ENCODE data around the gene LVRN. TPM values are rescaled to one million over a fixed set of nuclear protein-coding genes. Genes with fewer than 3 reads are reported as not detected.

Gene LVRN
- total RNA-seq, 2 experiments from 2014 or later = not detected

- H3K4me1 Mint-ChIP-seq = no peaks in the 10 kb centered on the region
- H3K4me3 Mint-ChIP-seq = no peak overlapping the region
- peaks cover 2% of the 10 kb centered on the region for H3K27me3 Mint-ChIP-seq
- H3K36me3 Mint-ChIP-seq = no peaks in the 10 kb centered on the region
- H3K27ac Mint-ChIP-seq = no peak overlapping the region
- H3K9me3 Mint-ChIP-seq = peaks cover 4% of the 10 kb centered on the region
- DNase-seq (no peak), ATAC-seq (ENCODE audit: low read depth) (no peak)
- POLR2A ChIA-PET = no interaction called here
Observed at GRCh38 chr5:115941051-115941675, 21.1 kb upstream of the LVRN start.

GRCh38 chr5:115944501-115944900 lies 17.8 kb upstream of the LVRN start:
- Mint-ChIP-seq H3K4me3 (no peak overlapping the region), H3K27ac (no peak overlapping the region), H3K27me3 (no peaks in the 10 kb centered on the region), H3K36me3 (no peaks in the 10 kb centered on the region), H3K9me3 (peaks cover 4% of the 10 kb centered on the region), H3K4me1 (no peaks in the 10 kb centered on the region)
- POLR2A ChIA-PET = no interaction called here
- no peak for DNase-seq
- no peak for ATAC-seq (ENCODE audit: low read depth)

- H3K9me3 Mint-ChIP-seq = peaks cover 4% of the 10 kb centered on the region
- no peak overlapping the region for H3K4me3 Mint-ChIP-seq
- peaks cover 2% of the 10 kb centered on the region for H3K27me3 Mint-ChIP-seq
- no peaks in the 10 kb centered on the region for H3K36me3 Mint-ChIP-seq
- ATAC-seq (ENCODE audit: low read depth) (no peak), DNase-seq (no peak)
- POLR2A ChIA-PET = no interaction called here
- no peaks in the 10 kb centered on the region for H3K4me1 Mint-ChIP-seq
- H3K27ac Mint-ChIP-seq = no peak overlapping the region
Observed at GRCh38 chr5:115946655-115947054, 15.6 kb upstream of the LVRN start.

GRCh38 chr5:115947260-115947659 lies 15.0 kb upstream of the LVRN start:
- no peaks in the 10 kb centered on the region for H3K4me1 Mint-ChIP-seq
- H3K36me3 Mint-ChIP-seq = no peaks in the 10 kb centered on the region
- POLR2A ChIA-PET = no interaction called here
- peaks cover 6% of the 10 kb centered on the region for H3K27me3 Mint-ChIP-seq
- H3K9me3 Mint-ChIP-seq = peaks cover 3% of the 10 kb centered on the region
- H3K27ac Mint-ChIP-seq = no peak overlapping the region
- no peak for ATAC-seq (ENCODE audit: low read depth)
- no peak for DNase-seq
- H3K4me3 Mint-ChIP-seq = no peak overlapping the region

- no peak for DNase-seq
- Mint-ChIP-seq H3K36me3 (no peaks in the 10 kb centered on the region), H3K4me1 (no peaks in the 10 kb centered on the region), H3K4me3 (no peak overlapping the region), H3K9me3 (peaks cover 2% of the 10 kb centered on the region), H3K27ac (no peak overlapping the region), H3K27me3 (peaks cover 6% of the 10 kb centered on the region)
- no peak for ATAC-seq (ENCODE audit: low read depth)
- POLR2A ChIA-PET = no interaction called here
Observed at GRCh38 chr5:115948091-115948534, 14.2 kb upstream of the LVRN start.

GRCh38 chr5:115949096-115949495 lies 13.2 kb upstream of the LVRN start:
- Mint-ChIP-seq H3K4me1 (no peaks in the 10 kb centered on the region), H3K9me3 (no peaks in the 10 kb centered on the region), H3K4me3 (no peak overlapping the region), H3K27ac (no peak overlapping the region), H3K27me3 (peaks cover 11% of the 10 kb centered on the region), H3K36me3 (no peaks in the 10 kb centered on the region)
- DNase-seq = no peak
- no peak for ATAC-seq (ENCODE audit: low read depth)
- POLR2A ChIA-PET = no interaction called here

GRCh38 chr5:115952588-115952987 lies 9.7 kb upstream of the LVRN start:
- POLR2A ChIA-PET = no interaction called here

GRCh38 chr5:115954144-115954543 lies 8.1 kb upstream of the LVRN start:
- ATAC-seq (ENCODE audit: low read depth) = no peak
- H3K27ac Mint-ChIP-seq = no peak overlapping the region
- H3K36me3 Mint-ChIP-seq = no peaks in the 10 kb centered on the region
- DNase-seq = no peak
- POLR2A ChIA-PET = no interaction called here
- H3K27me3 Mint-ChIP-seq = peaks cover 11% of the 10 kb centered on the region
- no peaks in the 10 kb centered on the region for H3K4me1 Mint-ChIP-seq
- H3K4me3 Mint-ChIP-seq = no peak overlapping the region
- no peaks in the 10 kb centered on the region for H3K9me3 Mint-ChIP-seq

More at GRCh38 chr5:115952588-115952987, 9.7 kb upstream of the LVRN start:
- Mint-ChIP-seq H3K9me3 (no peaks in the 10 kb centered on the region), H3K36me3 (no peaks in the 10 kb centered on the region), H3K4me3 (no peak overlapping the region), H3K27me3 (peaks cover 11% of the 10 kb centered on the region), H3K27ac (no peak overlapping the region), H3K4me1 (no peaks in the 10 kb centered on the region)
- DNase-seq (no peak), ATAC-seq (ENCODE audit: low read depth) (no peak)

- H3K4me1 Mint-ChIP-seq = peaks cover 5% of the 10 kb centered on the region
- POLR2A ChIA-PET = no interaction called here
- H3K36me3 Mint-ChIP-seq = no peaks in the 10 kb centered on the region
- peaks cover 29% of the 10 kb centered on the region for H3K27me3 Mint-ChIP-seq
- H3K9me3 Mint-ChIP-seq = no peaks in the 10 kb centered on the region
- DNase-seq (no peak), ATAC-seq (ENCODE audit: low read depth) (no peak)
- no peak overlapping the region for H3K4me3 Mint-ChIP-seq
- no peak overlapping the region for H3K27ac Mint-ChIP-seq
Observed at GRCh38 chr5:115956957-115957356, 5.3 kb upstream of the LVRN start.

GRCh38 chr5:115961381-115962238 lies 665 bp upstream of the LVRN start:
- no peaks in the 10 kb centered on the region for H3K9me3 Mint-ChIP-seq
- POLR2A ChIA-PET = no interaction called here
- peaks cover 7% of the 10 kb centered on the region for H3K4me1 Mint-ChIP-seq
- peaks cover 63% of the 10 kb centered on the region for H3K27me3 Mint-ChIP-seq
- peak overlapping the region; percentile 20 for H3K4me3 Mint-ChIP-seq
- ATAC-seq (ENCODE audit: low read depth) (no peak), DNase-seq (no peak)
- no peaks in the 10 kb centered on the region for H3K36me3 Mint-ChIP-seq
- H3K27ac Mint-ChIP-seq = no peak overlapping the region

GRCh38 chr5:115962565-115963402 lies 509 bp downstream of the LVRN start:
- H3K4me1 Mint-ChIP-seq = peaks cover 7% of the 10 kb centered on the region
- H3K9me3 Mint-ChIP-seq = no peaks in the 10 kb centered on the region
- POLR2A ChIA-PET = no interaction called here
- no peaks in the 10 kb centered on the region for H3K36me3 Mint-ChIP-seq
- ATAC-seq (ENCODE audit: low read depth) (peak; percentile 39), DNase-seq (peak; percentile 37)
- peaks cover 71% of the 10 kb centered on the region for H3K27me3 Mint-ChIP-seq
- H3K27ac Mint-ChIP-seq = no peak overlapping the region
- H3K4me3 Mint-ChIP-seq = no peak overlapping the region

GRCh38 chr5:115963566-115963965 lies 1.3 kb downstream of the LVRN start:
- H3K4me1 Mint-ChIP-seq = peaks cover 7% of the 10 kb centered on the region
- H3K4me3 Mint-ChIP-seq = no peak overlapping the region
- H3K36me3 Mint-ChIP-seq = no peaks in the 10 kb centered on the region
- H3K27me3 Mint-ChIP-seq = peaks cover 78% of the 10 kb centered on the region
- ATAC-seq (ENCODE audit: low read depth) = no peak
- H3K9me3 Mint-ChIP-seq = no peaks in the 10 kb centered on the region
- POLR2A ChIA-PET = no interaction called here
- DNase-seq = no peak
- H3K27ac Mint-ChIP-seq = no peak overlapping the region

- H3K4me1 Mint-ChIP-seq = peaks cover under 1% of the 10 kb centered on the region
- H3K27me3 Mint-ChIP-seq = peaks cover 76% of the 10 kb centered on the region
- no peak overlapping the region for H3K4me3 Mint-ChIP-seq
- H3K36me3 Mint-ChIP-seq = no peaks in the 10 kb centered on the region
- POLR2A ChIA-PET = no interaction called here
- H3K9me3 Mint-ChIP-seq = peaks cover 1% of the 10 kb centered on the region
- H3K27ac Mint-ChIP-seq = no peak overlapping the region
- DNase-seq = no peak
- ATAC-seq (ENCODE audit: low read depth) = no peak
Observed at GRCh38 chr5:115968770-115969169, 6.5 kb downstream of the LVRN start.
